Sigmoid colon (tissue), 4 donors: ENCODE data around the gene PAFAH2.

Experiments used
- CTCF ChIP-seq, 4 experiments: fragments of 450-650 bp in 3 of 4; fragments of 200-600 bp in 1 of 4; IDR thresholded peaks; one replicate each; pipeline ENCODE4 v1.5.1; 2016 to 2019; ENCODE audit warnings: antibody characterized with exemption in 4 of 4, mild to moderate bottlenecking in 3 of 4, moderate library complexity in 2 of 4
- POLR2AphosphoS5 ChIP-seq, 4 donors: sonication (generic); formaldehyde crosslinking; IDR thresholded peaks; one replicate each; pipeline ENCODE4 v1.6.1; 2017; ENCODE audit warnings: antibody characterized with exemption in 4 of 4

GRCh38 chr1:26016258-26016952, 18.5 kb upstream of the PAFAH2 start:
- TF ChIP-seq CTCF (IDR thresholded peaks at IDR 0.05) (no peak), POLR2AphosphoS5 (IDR thresholded peaks at IDR 0.05) (no peak)
